Activated CD4-positive, alpha-beta T cell treated with anti-CD3 and anti-CD28 coated beads for 4 hours (primary cell): ENCODE results near the gene IL6ST.

ENCODE experiments used
- DNase-seq, 2 donors: peaks; one replicate each; pipeline ENCODE4 v3.0.0-alpha.2; 2020

The IL6ST gene

GRCh38 chr5:55888205-55888604 is 106.6 kb downstream of the IL6ST start:
- DNase-seq, result no peak

DNA sequence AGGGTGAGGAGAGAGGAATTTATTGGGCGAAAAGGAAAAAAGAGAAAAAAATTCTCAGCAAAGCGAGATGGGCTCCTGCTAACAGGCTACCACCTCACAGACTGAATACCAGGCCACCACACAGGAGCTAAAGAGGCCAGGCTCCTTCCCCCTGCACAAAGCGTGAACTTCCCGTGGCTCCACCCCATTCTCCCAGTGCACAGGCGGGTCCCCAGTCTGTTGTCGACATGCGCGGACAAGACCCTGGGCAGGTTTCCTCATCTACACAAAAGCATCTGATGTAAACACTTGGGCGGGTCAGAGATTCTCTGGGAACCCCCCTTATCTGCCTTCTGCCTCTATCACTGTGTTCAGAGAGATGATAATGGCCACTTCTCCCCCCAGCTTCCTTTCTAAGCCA is 109.4 kb downstream of the IL6ST start:
- no peak for DNase-seq
